HG02610 (cell line): ENCODE measurements around the gene CPOX.

ENCODE experiments used
- ATAC-seq: cut with Tn5 transposase; IDR thresholded peaks from one replicate; pipeline ENCODE4 v1.9.1; 2021; ENCODE audit warnings: mild to moderate bottlenecking, moderate library complexity; ENCODE audit not compliant: unreplicated experiment

The CPOX gene

GRCh38 chr3:98596541-98597500 lies 3.4 kb upstream of the CPOX start:
- ATAC-seq = no peak

- no peak for ATAC-seq
These were observed 2.7 kb upstream of the CPOX start for GRCh38 chr3:98596087-98596486.

GRCh38 chr3:98594628-98595324 lies 1.4 kb upstream of the CPOX start:
- ATAC-seq = no peak

- no peak for ATAC-seq
These were observed 971 bp downstream of the CPOX start for GRCh38 chr3:98592345-98592935.

- ATAC-seq = no peak
These were observed 3.9 kb downstream of the CPOX start for GRCh38 chr3:98589331-98590036.

- no peak for ATAC-seq
These were observed 5.3 kb downstream of the CPOX start for GRCh38 chr3:98588065-98588464.

DNA sequence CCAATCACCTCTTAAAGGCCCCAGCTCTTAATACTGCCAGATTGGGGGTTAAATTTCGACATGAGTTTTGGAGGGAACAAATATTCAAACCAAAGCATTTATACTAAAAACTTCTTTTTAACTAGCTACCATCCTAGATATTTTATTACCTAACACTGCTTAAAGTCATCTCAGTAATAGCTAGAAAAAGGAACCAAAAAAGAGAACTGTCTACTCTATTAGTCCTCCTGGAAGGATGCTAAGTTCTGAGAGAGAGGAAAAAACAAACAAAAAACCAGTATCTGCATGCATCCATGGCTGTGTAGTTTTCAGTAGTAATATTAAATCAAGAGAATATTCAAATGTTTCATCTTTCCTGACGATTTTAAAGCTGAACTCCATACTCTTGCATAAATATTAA lies 5.8 kb downstream of the CPOX start:
- no peak for ATAC-seq

DNA sequence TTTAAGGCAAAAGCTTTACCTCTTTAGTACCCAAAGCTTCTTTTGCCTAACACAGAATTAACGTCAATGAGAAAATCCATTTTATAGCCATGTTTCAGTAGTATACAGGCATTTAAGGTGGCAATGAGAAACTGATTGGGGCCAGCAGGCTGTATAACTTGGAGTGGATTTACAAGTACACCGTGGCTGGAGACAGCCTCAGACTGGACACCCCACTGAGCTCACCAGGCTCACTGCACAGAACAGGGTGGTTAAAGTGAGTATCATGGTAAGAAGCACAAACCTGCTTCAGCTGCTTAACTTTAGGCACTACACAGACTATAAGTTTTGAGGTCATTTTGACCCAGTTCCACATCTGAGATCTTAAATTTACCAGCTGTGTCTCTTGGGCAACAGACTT lies 8.9 kb downstream of the CPOX start:
- ATAC-seq = no peak

- no peak for ATAC-seq
These were observed 9.6 kb downstream of the CPOX start for GRCh38 chr3:98583766-98584165.

- no peak for ATAC-seq
These were observed 11.4 kb downstream of the CPOX start for GRCh38 chr3:98582042-98582441.

DNA sequence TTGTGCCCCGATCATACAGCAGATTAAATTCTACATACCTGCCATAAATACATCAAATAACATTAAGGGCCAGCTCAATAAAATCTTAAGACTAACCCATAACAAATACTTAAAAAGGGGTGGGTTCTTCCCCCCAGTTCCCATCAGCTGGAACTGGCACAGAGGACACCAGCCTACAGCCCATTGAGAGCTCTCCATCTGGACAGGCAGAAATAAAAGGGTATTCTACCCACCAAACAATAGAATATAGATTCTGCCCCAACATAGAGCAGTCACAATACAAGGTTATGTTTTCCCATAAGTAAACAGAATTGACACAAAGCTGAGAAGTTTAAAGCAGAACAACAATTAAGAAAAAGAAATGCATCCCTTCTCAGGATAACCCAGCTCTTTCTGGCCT lies 11.9 kb downstream of the CPOX start:
- no peak for ATAC-seq

GRCh38 chr3:98580401-98581386 lies 12.7 kb downstream of the CPOX start:
- ATAC-seq = no peak

- ATAC-seq = no peak
These were observed 16.1 kb downstream of the CPOX start for GRCh38 chr3:98577178-98577895.

GRCh38 chr3:98574132-98574531 lies 19.3 kb downstream of the CPOX start:
- ATAC-seq = no peak

DNA sequence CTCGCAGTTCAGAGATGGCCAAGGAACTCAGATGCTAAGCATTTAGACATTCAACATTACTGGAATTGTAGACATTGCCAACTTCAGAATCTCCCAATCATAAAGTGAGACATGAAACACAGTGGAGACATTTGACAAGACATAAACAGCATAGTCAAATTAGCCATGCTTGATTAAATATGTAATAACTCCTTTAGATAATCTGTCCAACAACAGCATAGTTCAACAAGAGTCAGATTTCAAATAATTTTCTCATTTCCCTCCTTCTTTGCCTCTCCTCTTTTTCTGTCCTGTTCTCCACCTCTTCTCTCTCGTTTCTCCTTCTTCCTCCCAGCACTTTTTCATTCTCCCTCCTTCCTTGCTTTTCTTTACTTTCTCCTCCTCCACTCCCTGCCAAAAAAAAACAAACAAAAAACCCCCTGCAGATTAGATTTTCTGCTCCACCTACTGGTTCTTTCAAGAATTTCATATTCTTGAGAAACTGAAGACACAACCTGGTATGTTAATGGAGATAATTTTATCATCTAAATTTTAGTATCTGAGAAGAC lies 20.2 kb downstream of the CPOX start:
- ATAC-seq = peak; percentile 66

DNA sequence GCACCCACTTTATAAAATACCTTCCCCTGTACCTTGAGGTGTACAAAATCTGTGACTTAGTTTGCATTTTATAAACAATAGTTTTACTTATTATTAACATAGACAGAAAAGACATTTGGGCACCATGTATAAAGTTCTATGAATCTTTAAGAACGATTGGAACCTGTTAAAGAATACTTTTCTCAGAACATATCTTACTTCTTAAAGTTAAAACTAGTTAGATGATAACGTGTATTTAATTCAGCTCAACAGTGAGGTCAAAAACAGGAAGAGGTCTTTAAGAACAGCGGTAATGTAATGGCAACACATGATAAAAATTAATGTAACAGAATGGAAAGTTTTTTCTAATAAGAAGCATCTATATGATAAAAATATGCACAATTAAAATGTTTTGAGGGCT lies 25.0 kb downstream of the CPOX start:
- no peak for ATAC-seq

- ATAC-seq = peak; percentile 36
These were observed 25.6 kb downstream of the CPOX start for GRCh38 chr3:98567666-98568270.

GRCh38 chr3:98565843-98566242 lies 27.6 kb downstream of the CPOX start:
- peak; percentile 21 for ATAC-seq

- ATAC-seq = peak; percentile 26
These were observed 28.2 kb downstream of the CPOX start for GRCh38 chr3:98565237-98565643.
